ENCODE data around the gene FIGN.

- TF ChIP-seq EZH2 (IDR thresholded peaks at IDR 0.05) (no peak), CTCF (IDR thresholded peaks at IDR 0.05 in 2 of 3, conservative IDR thresholded peaks at IDR 0.05 in 1 of 3; ENCODE audit: borderline replicate concordance in 1 of 3, insufficient read depth in 1 of 3, low read depth in 2 of 3, low read length in 2 of 3) (0 out of 6 replicates have a peak, but pooled peaks of 1 of the 3 experiments have one; percentile 13), REST (IDR thresholded peaks at IDR 0.05; ENCODE audit: low read depth) (no peak), MAX (IDR thresholded peaks at IDR 0.05) (no peak), POLR2AphosphoS5 (IDR thresholded peaks at IDR 0.05; ENCODE audit: low read depth, low read length) (no peak), SP1 (IDR thresholded peaks at IDR 0.05; ENCODE audit: low read depth) (no peak), ZBTB33 (IDR thresholded peaks at IDR 0.05; ENCODE audit: extremely low read depth, insufficient replicate concordance, low read length) (no peak), CBX3 (IDR thresholded peaks at IDR 0.05; ENCODE audit: low read depth) (no peak), JUND (IDR thresholded peaks at IDR 0.05) (no peak), SRF (IDR thresholded peaks at IDR 0.05; ENCODE audit: low read depth) (no peak), ELF1 (IDR thresholded peaks at IDR 0.05; ENCODE audit: borderline replicate concordance, low read depth) (no peak), EZH2phosphoT487 (IDR thresholded peaks at IDR 0.05; ENCODE audit: borderline replicate concordance) (no peak)
Observed at GRCh38 chr2:163644238-163644637, 91.6 kb downstream of the FIGN start.

Measured in HCT116 (cell line).